Astrocyte (in vitro differentiated cells and primary cell): Measurements from ENCODE around the gene ADGRD1.

Experiments used
- CTCF ChIP-seq: IDR thresholded peaks from 2 replicates; pipeline ENCODE4 v1.5.1; 2011; ENCODE audit warnings: low read depth, mild to moderate bottlenecking, inconsistent platforms, low read length, moderate library complexity; ENCODE audit not compliant: insufficient read depth
- EZH2 ChIP-seq: IDR thresholded peaks from 2 replicates; pipeline ENCODE4 v1.6.1; 2012; ENCODE audit warnings: mild to moderate bottlenecking, low read length, inconsistent platforms; ENCODE audit not compliant: insufficient read depth

DNA sequence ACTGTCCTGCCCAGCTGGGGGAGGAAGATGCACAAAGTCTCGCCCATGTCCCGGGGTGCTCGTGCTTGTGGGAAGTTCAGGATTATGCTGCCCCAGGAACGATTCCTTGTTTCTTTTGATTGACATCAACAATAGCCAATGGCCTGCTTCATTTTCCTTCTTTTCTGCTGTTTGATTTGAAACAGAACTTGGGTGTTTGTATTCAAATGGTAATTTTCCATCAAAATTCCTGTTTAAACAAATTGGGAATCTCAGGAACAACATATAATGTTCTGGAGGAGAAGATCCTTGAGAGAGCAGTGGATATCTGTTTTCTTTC lies 97.4 kb downstream of the ADGRD1 start:
- TF ChIP-seq CTCF (no peak), EZH2 (no peak)
